HCT116 (cell line): Measurements from ENCODE around the gene CBFA2T2.

Experiments used
- CEBPB ChIP-seq: IDR thresholded peaks from 2 replicates; pipeline ENCODE4 v1.6.1; 2012; ENCODE audit warnings: low read depth
- CTCF ChIP-seq, 3 experiments: fragments of 200-600 bp in 1 of 3; sonication (generic) in 1 of 3; IDR thresholded peaks in 2 of 3; conservative IDR thresholded peaks in 1 of 3; 2 replicates each; pipeline ENCODE4 v1.5.1; 2012 to 2017; ENCODE audit warnings: low read depth in 2 of 3, low read length in 2 of 3, antibody characterized with exemption in 1 of 3, borderline replicate concordance in 1 of 3, control low read depth in 1 of 3, mild to moderate bottlenecking in 1 of 3, mixed read lengths in 1 of 3, mixed run types in 1 of 3, moderate library complexity in 1 of 3; ENCODE audit not compliant: insufficient read depth in 1 of 3
- EZH2 ChIP-seq: fragments of 200-600 bp; sonication (generic); IDR thresholded peaks from 2 replicates; pipeline ENCODE4 v1.6.1; 2017; ENCODE audit warnings: antibody characterized with exemption, mixed run types
- EZH2phosphoT487 ChIP-seq: fragments of 200-600 bp; IDR thresholded peaks from 2 replicates; pipeline ENCODE4 v1.6.1; 2018; ENCODE audit warnings: antibody characterized with exemption, borderline replicate concordance
- JUND ChIP-seq: IDR thresholded peaks from 2 replicates; pipeline ENCODE4 v1.6.1; 2012
- POLR2A ChIP-seq: IDR thresholded peaks from 2 replicates; pipeline ENCODE4 v1.7.0; 2011; ENCODE audit warnings: borderline replicate concordance; ENCODE audit not compliant: insufficient read depth, insufficient read length; ENCODE audit errors: extremely low read depth
- POLR2AphosphoS5 ChIP-seq: IDR thresholded peaks from 2 replicates; pipeline ENCODE4 v1.6.1; 2011; ENCODE audit warnings: mild to moderate bottlenecking, low read depth, low read length, moderate library complexity
- REST ChIP-seq: IDR thresholded peaks from 2 replicates; pipeline ENCODE4 v1.6.1; 2012; ENCODE audit warnings: low read depth
- TCF7L2 ChIP-seq: IDR thresholded peaks from 2 replicates; pipeline ENCODE4 v1.7.0; 2011; ENCODE audit warnings: borderline replicate concordance, inconsistent platforms; ENCODE audit not compliant: insufficient read depth, insufficient read length; ENCODE audit errors: extremely low read depth
- YY1 ChIP-seq: IDR thresholded peaks from 2 replicates; pipeline ENCODE4 v1.6.1; 2011; ENCODE audit warnings: low read length, low read depth, moderate library complexity, mild to moderate bottlenecking; ENCODE audit not compliant: insufficient replicate concordance; ENCODE audit errors: extremely low read depth
- ZFX ChIP-seq: fragments of 450-650 bp; IDR thresholded peaks from 2 replicates; pipeline ENCODE4 v1.6.1; 2017
- ZNF274 ChIP-seq: fragments of 200-500 bp; sonication (Bioruptor generic); IDR thresholded peaks from 2 replicates; pipeline ENCODE4 v1.6.1; 2014; ENCODE audit warnings: mild to moderate bottlenecking, low read depth, low read length, inconsistent platforms

DNA sequence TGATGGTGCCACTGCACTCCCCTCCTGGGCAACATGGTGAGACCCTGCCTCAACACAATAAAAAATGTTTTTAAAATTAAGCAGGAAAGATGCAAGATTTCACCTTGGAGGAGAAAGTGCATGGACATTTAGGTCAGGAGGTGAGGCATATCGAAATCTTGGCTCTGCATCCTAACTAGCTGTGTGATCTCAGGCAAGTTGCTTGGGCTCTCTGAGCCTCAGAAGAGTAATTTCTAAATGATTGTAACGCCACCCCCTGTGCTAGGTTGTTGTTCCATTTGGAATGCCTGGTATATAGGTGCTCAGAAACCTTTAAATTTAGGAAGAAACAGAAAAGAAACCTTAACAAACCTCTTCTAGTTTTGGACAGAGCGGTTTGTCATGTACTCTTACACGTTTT lies 136.3 kb downstream of the CBFA2T2 start:
- no peak for TF ChIP-seq CTCF (IDR thresholded peaks at IDR 0.05 in 2 of 3, conservative IDR thresholded peaks at IDR 0.05 in 1 of 3; ENCODE audit: borderline replicate concordance in 1 of 3, insufficient read depth in 1 of 3, low read depth in 2 of 3, low read length in 2 of 3)
- no peak for TF ChIP-seq JUND
- no peak for TF ChIP-seq ZNF274
- TF ChIP-seq POLR2A, result no peak
- TF ChIP-seq TCF7L2, result no peak
- no peak for TF ChIP-seq POLR2AphosphoS5
- TF ChIP-seq ZFX, result no peak
- TF ChIP-seq EZH2, result no peak
- no peak for TF ChIP-seq EZH2phosphoT487
- no peak for TF ChIP-seq REST
- no peak for TF ChIP-seq CEBPB
- no peak for TF ChIP-seq YY1
